Measurements from ENCODE around the gene KLK2.

- TF ChIP-seq POLR2A (IDR thresholded peaks at IDR 0.05; ENCODE audit: low read length), result no peak
- no peak for TF ChIP-seq GATA1 (IDR thresholded peaks at IDR 0.05; ENCODE audit: low read depth, low read length)
These were observed 36.6 kb upstream of the KLK2 start for GRCh38 chr19:50836543-50837195.
